ENCODE results near the gene SIKE1.

SIKE1 gene

DNA sequence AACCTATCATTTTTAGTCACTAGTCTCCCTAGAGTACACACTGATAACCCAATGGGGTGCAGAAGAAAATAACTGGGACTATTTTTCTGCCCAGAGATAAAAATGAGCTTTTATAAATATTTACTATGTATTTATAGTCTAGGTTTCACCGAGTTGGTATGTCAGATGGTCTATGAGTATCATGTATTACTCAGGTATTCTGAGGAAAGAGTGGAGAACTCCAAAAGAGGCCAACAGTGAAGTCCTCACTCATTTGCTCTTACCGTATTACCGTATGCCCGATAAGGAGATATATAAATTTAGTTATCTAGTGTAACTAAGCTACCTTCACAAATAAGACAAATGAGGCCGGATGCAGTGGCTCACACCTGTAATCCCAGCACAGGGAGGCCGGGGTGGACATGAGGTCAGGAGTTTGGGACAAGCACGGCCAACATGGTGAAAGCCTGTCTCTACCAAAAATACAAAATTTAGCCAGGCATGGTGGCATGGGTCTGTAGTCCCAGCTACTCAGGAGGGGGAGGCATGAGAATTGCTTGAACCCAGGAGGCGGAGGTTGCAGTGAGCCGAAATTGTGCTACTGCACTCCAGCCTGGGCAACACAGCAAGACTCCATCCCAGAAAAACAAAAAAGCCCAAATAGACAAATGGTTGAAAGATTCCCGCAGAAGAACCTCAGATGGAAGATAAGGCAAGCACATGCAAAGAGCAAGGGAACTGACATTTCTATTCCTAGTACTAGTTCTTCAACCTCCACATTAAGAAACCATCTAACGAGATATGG is 38.3 kb downstream of the SIKE1 start:
- Histone ChIP-seq H3K36me3 (ENCODE audit: control insufficient read depth, insufficient read depth, low read length) (no peaks in the 10 kb centered on the region), H3K27ac (ENCODE audit: low read depth, low read length) (no peak overlapping the region), H4K5ac (ENCODE audit: low read length) (no peak overlapping the region), H3K4ac (ENCODE audit: low read depth, low read length) (no peak overlapping the region), H3K23ac (ENCODE audit: low read length) (no peak overlapping the region), H2BK15ac (replicated peaks; ENCODE audit: low read depth) (no peak overlapping the region), H3K4me3 (ENCODE audit: low read length) (no peak overlapping the region), H2BK5ac (ENCODE audit: low read length) (no peak overlapping the region), H3K18ac (ENCODE audit: low read length) (no peak overlapping the region), H4K8ac (ENCODE audit: low read depth, low read length) (no peak overlapping the region), H3K4me1 (ENCODE audit: control insufficient read depth, low read depth, low read length) (no peaks in the 10 kb centered on the region), H3K79me1 (ENCODE audit: low read length) (peaks cover 4% of the 10 kb centered on the region), H3K79me2 (ENCODE audit: control insufficient read depth, insufficient read depth, low read length) (peaks cover 54% of the 10 kb centered on the region), H2BK120ac (ENCODE audit: low read depth, low read length) (no peak overlapping the region), H3K56ac (ENCODE audit: low read length) (no peak overlapping the region), H3K4me2 (ENCODE audit: low read length) (no peak overlapping the region), H3K27me3 (ENCODE audit: insufficient read depth, low read length, poor library complexity) (no peaks in the 10 kb centered on the region), H2AK5ac (ENCODE audit: low read length) (no peak overlapping the region), H3K9ac (ENCODE audit: low read length) (no peak overlapping the region)
- DNase-seq = no peak
- no CpG with 5 or more reads among the region's 11 CpGs for WGBS (ENCODE audit: extremely low coverage, insufficient coverage, low lambda C conversion rate)

- H3K4me3 ChIP-seq (ENCODE audit: low read length) = no peak overlapping the region
- no peak overlapping the region for H3K56ac ChIP-seq (ENCODE audit: low read length)
- DNase-seq = no peak
- no peak overlapping the region for H3K23ac ChIP-seq (ENCODE audit: low read length)
- H3K79me1 ChIP-seq (ENCODE audit: low read length) = peaks cover 5% of the 10 kb centered on the region
- H2BK5ac ChIP-seq (ENCODE audit: low read length) = no peak overlapping the region
- H3K27me3 ChIP-seq (ENCODE audit: insufficient read depth, low read length, poor library complexity) = no peaks in the 10 kb centered on the region
- H2BK15ac ChIP-seq (replicated peaks; ENCODE audit: low read depth) = no peak overlapping the region
- no peak overlapping the region for H3K27ac ChIP-seq (ENCODE audit: low read depth, low read length)
- H4K5ac ChIP-seq (ENCODE audit: low read length) = no peak overlapping the region
- H3K9ac ChIP-seq (ENCODE audit: low read length) = no peak overlapping the region
- H3K18ac ChIP-seq (ENCODE audit: low read length) = no peak overlapping the region
- H3K4ac ChIP-seq (ENCODE audit: low read depth, low read length) = no peak overlapping the region
- H3K36me3 ChIP-seq (ENCODE audit: control insufficient read depth, insufficient read depth, low read length) = peaks cover 6% of the 10 kb centered on the region
- H4K8ac ChIP-seq (ENCODE audit: low read depth, low read length) = no peak overlapping the region
- H2AK5ac ChIP-seq (ENCODE audit: low read length) = no peak overlapping the region
- no CpG with 5 or more reads among the region's 1 CpG for WGBS (ENCODE audit: extremely low coverage, insufficient coverage, low lambda C conversion rate)
- H3K4me1 ChIP-seq (ENCODE audit: control insufficient read depth, low read depth, low read length) = no peaks in the 10 kb centered on the region
- no peak overlapping the region for H2BK120ac ChIP-seq (ENCODE audit: low read depth, low read length)
- peaks cover 39% of the 10 kb centered on the region for H3K79me2 ChIP-seq (ENCODE audit: control insufficient read depth, insufficient read depth, low read length)
- no peak overlapping the region for H3K4me2 ChIP-seq (ENCODE audit: low read length)
These were observed 40.2 kb downstream of the SIKE1 start for GRCh38 chr1:114740331-114740730.

DNA sequence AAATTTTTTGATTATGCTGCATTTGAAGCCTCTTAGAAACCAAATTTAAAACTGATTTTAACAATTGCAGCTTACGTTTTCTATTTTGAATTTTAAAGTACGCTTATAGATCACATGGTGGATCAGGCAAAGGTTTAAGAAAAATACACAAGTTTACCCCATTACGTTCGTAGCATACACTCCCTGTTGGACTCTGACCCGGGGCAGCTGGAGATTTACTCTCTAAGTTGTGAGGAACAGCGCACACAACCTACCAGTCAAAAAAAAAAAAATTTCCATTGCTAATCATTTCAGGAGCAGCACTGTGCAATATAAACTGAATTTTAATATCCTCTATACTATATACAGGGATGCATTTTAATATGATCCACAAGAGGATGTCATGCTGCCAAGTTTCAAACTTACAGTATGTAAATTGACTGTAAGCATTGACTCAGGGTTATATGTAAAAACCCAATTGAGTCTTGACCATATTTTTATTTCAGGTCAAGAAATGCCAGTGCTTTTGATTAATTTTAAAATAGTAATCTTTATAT is 43.1 kb downstream of the SIKE1 start:
- H3K18ac ChIP-seq (ENCODE audit: low read length) = no peak overlapping the region
- H3K79me1 ChIP-seq (ENCODE audit: low read length) = peaks cover 4% of the 10 kb centered on the region
- H2BK120ac ChIP-seq (ENCODE audit: low read depth, low read length) = no peak overlapping the region
- H4K5ac ChIP-seq (ENCODE audit: low read length) = no peak overlapping the region
- no peaks in the 10 kb centered on the region for H3K27me3 ChIP-seq (ENCODE audit: insufficient read depth, low read length, poor library complexity)
- WGBS (ENCODE audit: extremely low coverage, insufficient coverage, low lambda C conversion rate) = no CpG with 5 or more reads among the region's 6 CpGs
- no peak for DNase-seq
- H4K8ac ChIP-seq (ENCODE audit: low read depth, low read length) = no peak overlapping the region
- H3K9ac ChIP-seq (ENCODE audit: low read length) = no peak overlapping the region
- H3K27ac ChIP-seq (ENCODE audit: low read depth, low read length) = no peak overlapping the region
- H3K23ac ChIP-seq (ENCODE audit: low read length) = no peak overlapping the region
- H2AK5ac ChIP-seq (ENCODE audit: low read length) = no peak overlapping the region
- no peak overlapping the region for H3K4me2 ChIP-seq (ENCODE audit: low read length)
- peaks cover 26% of the 10 kb centered on the region for H3K79me2 ChIP-seq (ENCODE audit: control insufficient read depth, insufficient read depth, low read length)
- no peak overlapping the region for H2BK15ac ChIP-seq (replicated peaks; ENCODE audit: low read depth)
- peaks cover 11% of the 10 kb centered on the region for H3K36me3 ChIP-seq (ENCODE audit: control insufficient read depth, insufficient read depth, low read length)
- no peak overlapping the region for H3K4ac ChIP-seq (ENCODE audit: low read depth, low read length)
- no peak overlapping the region for H3K56ac ChIP-seq (ENCODE audit: low read length)
- no peak overlapping the region for H2BK5ac ChIP-seq (ENCODE audit: low read length)
- no peak overlapping the region for H3K4me3 ChIP-seq (ENCODE audit: low read length)
- no peaks in the 10 kb centered on the region for H3K4me1 ChIP-seq (ENCODE audit: control insufficient read depth, low read depth, low read length)

DNA sequence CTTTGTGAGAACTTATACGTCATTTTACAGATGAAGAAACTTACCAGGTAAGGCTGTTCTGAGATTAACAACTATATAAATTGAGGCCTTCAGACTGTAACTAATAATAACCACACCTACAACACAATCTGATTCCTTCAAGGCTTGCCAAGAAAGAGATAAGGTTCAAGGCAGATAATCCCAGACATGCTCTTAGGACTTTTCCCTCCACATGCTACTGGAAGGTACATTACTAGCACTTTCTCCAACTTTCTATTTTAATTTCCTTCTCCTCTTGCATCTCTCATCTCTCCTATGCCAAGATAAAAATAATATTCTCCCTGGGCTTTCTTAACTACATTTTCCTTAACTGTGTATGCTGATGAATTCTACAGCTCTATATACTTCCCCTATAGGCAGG is 45.0 kb downstream of the SIKE1 start:
- Histone ChIP-seq H4K5ac (ENCODE audit: low read length) (no peak overlapping the region), H3K4me1 (ENCODE audit: control insufficient read depth, low read depth, low read length) (no peaks in the 10 kb centered on the region), H3K4me2 (ENCODE audit: low read length) (no peak overlapping the region), H4K8ac (ENCODE audit: low read depth, low read length) (no peak overlapping the region), H3K4ac (ENCODE audit: low read depth, low read length) (no peak overlapping the region), H2AK5ac (ENCODE audit: low read length) (no peak overlapping the region), H3K27me3 (ENCODE audit: insufficient read depth, low read length, poor library complexity) (no peaks in the 10 kb centered on the region), H2BK15ac (replicated peaks; ENCODE audit: low read depth) (no peak overlapping the region), H2BK5ac (ENCODE audit: low read length) (no peak overlapping the region), H3K27ac (ENCODE audit: low read depth, low read length) (no peak overlapping the region), H2BK120ac (ENCODE audit: low read depth, low read length) (no peak overlapping the region), H3K23ac (ENCODE audit: low read length) (no peak overlapping the region), H3K36me3 (ENCODE audit: control insufficient read depth, insufficient read depth, low read length) (peaks cover 11% of the 10 kb centered on the region), H3K9ac (ENCODE audit: low read length) (no peak overlapping the region), H3K4me3 (ENCODE audit: low read length) (no peak overlapping the region), H3K79me1 (ENCODE audit: low read length) (peaks cover 4% of the 10 kb centered on the region), H3K56ac (ENCODE audit: low read length) (no peak overlapping the region), H3K18ac (ENCODE audit: low read length) (no peak overlapping the region), H3K79me2 (ENCODE audit: control insufficient read depth, insufficient read depth, low read length) (peaks cover 11% of the 10 kb centered on the region)
- no peak for DNase-seq
- WGBS (ENCODE audit: extremely low coverage, insufficient coverage, low lambda C conversion rate) = no CpG with 5 or more reads among the region's 1 CpG

GRCh38 chr1:114729782-114730181 is 50.7 kb downstream of the SIKE1 start:
- Histone ChIP-seq H3K4me2 (ENCODE audit: low read length) (no peak overlapping the region), H3K4ac (ENCODE audit: low read depth, low read length) (no peak overlapping the region), H2BK120ac (ENCODE audit: low read depth, low read length) (no peak overlapping the region), H2BK15ac (replicated peaks; ENCODE audit: low read depth) (no peak overlapping the region), H3K4me1 (ENCODE audit: control insufficient read depth, low read depth, low read length) (no peaks in the 10 kb centered on the region), H3K79me1 (ENCODE audit: low read length) (peaks cover 2% of the 10 kb centered on the region), H3K56ac (ENCODE audit: low read length) (no peak overlapping the region), H3K18ac (ENCODE audit: low read length) (no peak overlapping the region), H3K27me3 (ENCODE audit: insufficient read depth, low read length, poor library complexity) (no peaks in the 10 kb centered on the region), H3K4me3 (ENCODE audit: low read length) (no peak overlapping the region), H3K79me2 (ENCODE audit: control insufficient read depth, insufficient read depth, low read length) (peaks cover 4% of the 10 kb centered on the region), H4K8ac (ENCODE audit: low read depth, low read length) (no peak overlapping the region), H2BK5ac (ENCODE audit: low read length) (no peak overlapping the region), H3K9ac (ENCODE audit: low read length) (no peak overlapping the region), H3K36me3 (ENCODE audit: control insufficient read depth, insufficient read depth, low read length) (peaks cover 11% of the 10 kb centered on the region), H3K27ac (ENCODE audit: low read depth, low read length) (no peak overlapping the region), H4K5ac (ENCODE audit: low read length) (no peak overlapping the region), H2AK5ac (ENCODE audit: low read length) (no peak overlapping the region), H3K23ac (ENCODE audit: low read length) (no peak overlapping the region)
- no CpG with 5 or more reads among the region's 1 CpG for WGBS (ENCODE audit: extremely low coverage, insufficient coverage, low lambda C conversion rate)
- DNase-seq = no peak

DNA sequence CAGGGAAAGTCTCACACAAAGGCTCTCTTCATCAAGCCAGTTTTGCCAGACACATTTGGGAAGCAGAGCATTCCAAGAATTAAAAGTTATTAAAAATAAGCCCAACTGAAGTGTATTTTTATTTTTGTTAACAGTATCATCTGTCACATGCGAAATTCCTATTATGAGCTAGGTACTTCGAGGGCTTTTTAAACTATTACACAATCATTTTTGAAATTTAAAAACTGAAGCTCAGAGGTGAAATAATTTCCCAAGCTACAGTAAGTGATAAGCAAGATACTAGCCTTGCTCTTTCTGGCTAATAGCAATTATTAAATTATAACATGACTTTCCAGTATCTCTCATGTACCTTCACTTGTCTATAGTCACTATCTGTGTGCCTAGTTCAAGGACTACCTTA is 51.9 kb downstream of the SIKE1 start:
- Histone ChIP-seq H3K27ac (ENCODE audit: low read depth, low read length) (no peak overlapping the region), H4K8ac (ENCODE audit: low read depth, low read length) (no peak overlapping the region), H4K5ac (ENCODE audit: low read length) (no peak overlapping the region), H2BK15ac (replicated peaks; ENCODE audit: low read depth) (no peak overlapping the region), H3K79me2 (ENCODE audit: control insufficient read depth, insufficient read depth, low read length) (peaks cover 4% of the 10 kb centered on the region), H3K27me3 (ENCODE audit: insufficient read depth, low read length, poor library complexity) (no peaks in the 10 kb centered on the region), H3K18ac (ENCODE audit: low read length) (no peak overlapping the region), H3K56ac (ENCODE audit: low read length) (no peak overlapping the region), H3K79me1 (ENCODE audit: low read length) (peaks cover 2% of the 10 kb centered on the region), H3K23ac (ENCODE audit: low read length) (no peak overlapping the region), H3K4me1 (ENCODE audit: control insufficient read depth, low read depth, low read length) (no peaks in the 10 kb centered on the region), H3K4me2 (ENCODE audit: low read length) (no peak overlapping the region), H2BK120ac (ENCODE audit: low read depth, low read length) (no peak overlapping the region), H2AK5ac (ENCODE audit: low read length) (no peak overlapping the region), H3K36me3 (ENCODE audit: control insufficient read depth, insufficient read depth, low read length) (peaks cover 10% of the 10 kb centered on the region), H3K4ac (ENCODE audit: low read depth, low read length) (no peak overlapping the region), H2BK5ac (ENCODE audit: low read length) (no peak overlapping the region), H3K9ac (ENCODE audit: low read length) (no peak overlapping the region), H3K4me3 (ENCODE audit: low read length) (no peak overlapping the region)
- no peak for DNase-seq
- no CpG with 5 or more reads among the region's 2 CpGs for WGBS (ENCODE audit: extremely low coverage, insufficient coverage, low lambda C conversion rate)
